GM21381 (cell line): ENCODE measurements around the gene TRIM37.
A peak's percentile ranks its signal among the peaks of the same experiment; 100 is the strongest.
"Not testable (repeated sequence)": the region's sequence is repeated elsewhere in the genome, so short reads cannot be mapped to it uniquely, and the experiment has no call there.

ENCODE experiments used
- ATAC-seq: cut with Tn5 transposase; IDR thresholded peaks from one replicate; pipeline ENCODE4 v1.9.1; 2021; ENCODE audit warnings: mild to moderate bottlenecking, moderate library complexity; ENCODE audit not compliant: unreplicated experiment

Gene TRIM37, protein sequence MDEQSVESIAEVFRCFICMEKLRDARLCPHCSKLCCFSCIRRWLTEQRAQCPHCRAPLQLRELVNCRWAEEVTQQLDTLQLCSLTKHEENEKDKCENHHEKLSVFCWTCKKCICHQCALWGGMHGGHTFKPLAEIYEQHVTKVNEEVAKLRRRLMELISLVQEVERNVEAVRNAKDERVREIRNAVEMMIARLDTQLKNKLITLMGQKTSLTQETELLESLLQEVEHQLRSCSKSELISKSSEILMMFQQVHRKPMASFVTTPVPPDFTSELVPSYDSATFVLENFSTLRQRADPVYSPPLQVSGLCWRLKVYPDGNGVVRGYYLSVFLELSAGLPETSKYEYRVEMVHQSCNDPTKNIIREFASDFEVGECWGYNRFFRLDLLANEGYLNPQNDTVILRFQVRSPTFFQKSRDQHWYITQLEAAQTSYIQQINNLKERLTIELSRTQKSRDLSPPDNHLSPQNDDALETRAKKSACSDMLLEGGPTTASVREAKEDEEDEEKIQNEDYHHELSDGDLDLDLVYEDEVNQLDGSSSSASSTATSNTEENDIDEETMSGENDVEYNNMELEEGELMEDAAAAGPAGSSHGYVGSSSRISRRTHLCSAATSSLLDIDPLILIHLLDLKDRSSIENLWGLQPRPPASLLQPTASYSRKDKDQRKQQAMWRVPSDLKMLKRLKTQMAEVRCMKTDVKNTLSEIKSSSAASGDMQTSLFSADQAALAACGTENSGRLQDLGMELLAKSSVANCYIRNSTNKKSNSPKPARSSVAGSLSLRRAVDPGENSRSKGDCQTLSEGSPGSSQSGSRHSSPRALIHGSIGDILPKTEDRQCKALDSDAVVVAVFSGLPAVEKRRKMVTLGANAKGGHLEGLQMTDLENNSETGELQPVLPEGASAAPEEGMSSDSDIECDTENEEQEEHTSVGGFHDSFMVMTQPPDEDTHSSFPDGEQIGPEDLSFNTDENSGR

DNA sequence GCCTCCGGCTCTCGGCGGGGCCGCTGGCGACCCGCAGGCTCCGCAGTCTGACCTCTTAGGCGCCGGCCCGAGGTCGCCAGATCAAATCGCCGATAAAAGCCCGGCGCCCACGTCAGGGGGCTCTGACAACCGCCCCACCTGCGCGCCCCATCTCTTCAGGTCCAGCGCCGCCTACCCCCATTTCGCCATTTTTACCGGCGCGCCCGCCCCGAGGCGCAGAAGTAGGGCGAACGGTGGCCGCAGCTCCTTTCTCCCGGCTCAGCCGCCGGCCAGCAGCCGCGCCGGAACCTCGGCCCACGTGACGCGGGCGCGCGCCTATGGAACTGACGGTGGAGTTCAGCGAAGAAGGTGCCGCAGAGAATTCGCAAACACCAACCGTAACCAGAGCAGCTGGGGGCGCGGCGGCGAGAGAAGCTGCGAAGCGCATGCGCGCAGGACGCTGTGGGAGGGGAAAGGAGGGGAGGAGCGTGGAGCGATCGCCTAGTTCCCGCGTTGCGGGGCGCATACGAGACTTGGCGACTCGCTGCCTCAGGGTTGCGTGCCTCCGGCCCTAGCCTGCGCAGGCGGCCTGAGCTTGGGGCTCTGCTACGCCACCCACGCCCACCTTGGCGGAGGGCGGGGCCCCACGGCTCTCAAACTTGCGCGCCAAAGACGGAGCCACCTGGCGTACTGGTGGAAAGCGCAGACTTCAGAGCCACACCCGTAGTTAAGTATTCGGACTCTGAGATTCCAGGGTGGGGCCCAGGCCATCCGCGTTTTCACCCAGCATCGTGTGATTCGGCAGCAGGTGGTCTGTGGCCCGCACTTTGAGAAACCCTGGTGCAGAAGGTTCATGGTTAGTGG lies at the start of gene TRIM37:
Gene TRIM37, minus strand, starts transcription at position 418 of the 843 bp plus-strand sequence. CDS start 419 bp downstream, outside the sequence.
- ATAC-seq, result peak; percentile 94

DNA sequence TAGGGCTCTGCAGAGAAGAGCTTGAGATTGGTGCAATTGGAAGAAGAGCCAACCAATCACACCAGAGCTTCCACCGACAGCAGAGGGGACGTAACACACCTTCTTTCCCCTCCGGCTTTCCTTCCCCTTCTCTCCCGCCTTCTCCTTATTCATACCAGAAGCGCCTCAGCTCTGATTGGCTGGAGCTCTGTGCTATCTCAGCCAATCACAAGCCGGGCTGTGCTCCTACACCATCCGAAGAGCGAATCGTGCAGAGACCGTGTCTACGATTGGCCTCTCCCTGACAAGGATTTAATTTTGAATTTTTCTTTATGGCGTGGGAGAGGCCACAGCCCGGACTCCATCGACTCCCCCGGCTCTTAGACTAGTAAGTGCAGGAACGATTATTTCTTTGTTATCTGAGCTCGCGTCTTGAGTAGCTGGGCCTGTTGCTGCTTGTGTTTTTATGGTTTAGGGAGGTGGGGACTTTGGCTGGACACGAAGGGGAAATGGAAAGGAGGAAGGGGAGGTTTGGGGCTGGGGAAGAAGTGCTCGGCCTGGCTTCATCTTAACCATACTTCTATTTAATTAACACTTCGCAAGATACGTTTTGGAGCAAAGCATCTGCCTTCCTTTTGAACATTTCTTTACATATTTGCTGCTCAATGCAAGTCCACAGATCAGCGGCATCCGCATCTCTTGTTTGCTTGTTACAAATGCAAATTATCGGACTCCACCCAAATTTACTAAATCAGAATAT lies 48.9 kb upstream of the TRIM37 start, which contains the start of gene PRR11:
Gene PRR11, plus strand, starts transcription at position 308 of the 739 bp plus-strand sequence. CDS start 14,007 bp downstream, outside the sequence.
- peak; percentile 91 for ATAC-seq

DNA sequence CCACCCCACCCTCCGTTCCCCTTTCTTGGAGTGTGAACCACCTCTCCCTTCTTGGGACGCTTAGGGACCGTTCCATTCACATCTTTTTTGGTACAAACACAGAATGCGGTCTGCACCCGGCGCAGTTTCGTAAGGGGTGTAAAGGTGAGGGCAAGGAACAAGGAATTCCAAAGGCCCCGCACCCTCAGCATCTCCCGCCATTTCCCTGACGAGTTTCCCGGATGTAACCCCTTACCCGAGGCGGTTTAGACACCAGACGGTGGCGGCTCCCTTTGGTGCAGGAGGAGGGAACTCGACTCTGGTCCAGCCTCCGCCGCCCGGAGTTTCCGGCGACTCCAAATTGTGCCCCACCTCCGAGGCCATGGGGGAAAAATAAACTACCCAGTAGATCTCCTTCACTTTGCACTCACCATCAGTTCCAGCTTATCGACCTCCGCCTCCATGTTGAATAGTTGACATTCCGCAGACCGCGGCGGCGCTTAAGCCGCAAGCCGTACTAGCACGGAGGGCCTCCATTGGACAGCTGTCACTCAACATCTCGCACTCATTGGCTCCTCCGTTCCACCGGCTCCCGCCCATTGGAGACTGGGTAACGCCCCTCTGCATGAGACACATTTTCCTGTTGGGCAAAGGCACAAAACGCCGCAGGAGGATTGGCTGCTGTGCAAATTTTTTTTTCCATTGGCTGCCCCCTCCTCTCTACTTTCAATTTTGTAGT lies 48.2 kb upstream of the TRIM37 start, which contains the start of gene SKA2:
Gene SKA2, minus strand, starts transcription at position 466 of the 718 bp plus-strand sequence. Its CDS starts 23 bp downstream, at position 443.
- ATAC-seq, result peak; percentile 72

DNA sequence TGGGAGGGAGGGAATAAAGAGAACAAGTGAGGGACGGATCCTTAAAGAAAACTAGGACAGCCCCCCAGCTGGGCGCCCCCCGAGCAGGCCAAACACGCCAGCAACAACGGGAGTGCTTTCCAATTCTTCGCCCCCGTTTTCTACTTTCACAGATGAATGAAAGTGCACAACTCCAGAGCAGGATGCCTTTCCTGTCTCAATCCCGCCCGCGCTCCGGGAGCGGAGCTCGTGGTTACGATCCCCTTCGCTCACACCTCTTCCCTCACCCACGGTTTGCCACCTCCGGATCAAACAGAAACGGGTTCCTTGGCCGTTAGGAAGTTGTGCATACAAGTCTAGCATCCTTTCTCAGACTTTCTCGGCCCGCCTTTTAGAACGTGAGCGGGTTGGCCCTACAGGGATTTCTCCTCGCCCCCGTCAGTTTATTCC lies 47.6 kb upstream of the TRIM37 start:
- ATAC-seq, result no peak

DNA sequence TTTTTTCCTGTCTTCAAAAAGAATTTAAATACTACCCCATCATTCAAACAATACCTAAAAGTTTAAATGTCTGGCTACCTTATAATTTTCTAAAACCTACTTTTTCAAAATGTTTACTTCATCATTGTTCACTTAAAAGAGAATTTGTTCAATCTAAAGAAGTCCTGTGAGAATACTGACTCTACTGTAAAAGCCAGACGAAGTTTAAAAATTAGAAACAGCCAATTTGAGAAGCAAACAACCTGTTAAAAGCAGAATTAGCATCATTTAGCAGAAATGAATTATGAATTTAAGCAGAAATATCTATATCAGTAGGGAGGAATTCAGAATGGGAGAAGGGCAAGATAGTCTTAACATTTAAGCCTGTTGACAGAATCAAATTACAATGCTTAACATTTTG lies 46.2 kb upstream of the TRIM37 start:
- ATAC-seq, result no peak

DNA sequence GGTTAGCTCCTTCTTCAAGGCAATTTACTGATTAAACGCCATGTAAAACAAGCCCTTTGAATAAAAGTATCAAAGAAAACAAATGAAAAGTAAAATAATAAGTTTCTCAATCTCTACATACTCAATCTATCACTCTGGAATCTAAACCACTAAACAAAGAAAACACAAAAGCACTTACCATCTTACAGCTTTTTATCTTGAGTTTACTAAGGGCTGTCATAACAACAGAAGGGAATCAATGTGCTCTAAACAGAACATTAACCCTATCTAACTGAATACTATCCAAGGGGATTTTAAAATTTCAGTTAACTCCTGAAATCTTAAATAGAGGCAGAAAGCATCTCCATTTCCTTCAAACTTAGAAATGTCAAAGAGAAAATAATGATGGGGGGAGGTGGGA lies 44.9 kb upstream of the TRIM37 start:
- ATAC-seq, result no peak

DNA sequence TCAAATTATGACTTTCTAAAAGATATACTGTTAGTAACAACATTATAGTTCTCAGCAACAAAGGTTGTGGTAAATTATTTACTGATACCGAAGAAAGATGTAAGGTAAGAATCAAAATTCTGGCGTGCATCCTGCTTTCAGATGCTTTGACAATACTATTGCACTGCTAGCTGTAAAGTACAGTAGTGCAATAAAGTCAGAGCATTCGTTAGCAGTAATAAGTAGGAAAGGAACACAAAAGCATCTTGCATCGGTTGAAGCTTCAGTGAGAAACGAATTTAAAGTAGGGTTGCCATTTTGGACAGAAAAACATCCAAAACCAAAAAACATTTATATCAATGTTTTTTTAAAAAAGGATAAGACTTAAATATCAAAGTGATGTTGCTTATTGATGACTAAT lies 44.3 kb upstream of the TRIM37 start:
- ATAC-seq, result no peak

DNA sequence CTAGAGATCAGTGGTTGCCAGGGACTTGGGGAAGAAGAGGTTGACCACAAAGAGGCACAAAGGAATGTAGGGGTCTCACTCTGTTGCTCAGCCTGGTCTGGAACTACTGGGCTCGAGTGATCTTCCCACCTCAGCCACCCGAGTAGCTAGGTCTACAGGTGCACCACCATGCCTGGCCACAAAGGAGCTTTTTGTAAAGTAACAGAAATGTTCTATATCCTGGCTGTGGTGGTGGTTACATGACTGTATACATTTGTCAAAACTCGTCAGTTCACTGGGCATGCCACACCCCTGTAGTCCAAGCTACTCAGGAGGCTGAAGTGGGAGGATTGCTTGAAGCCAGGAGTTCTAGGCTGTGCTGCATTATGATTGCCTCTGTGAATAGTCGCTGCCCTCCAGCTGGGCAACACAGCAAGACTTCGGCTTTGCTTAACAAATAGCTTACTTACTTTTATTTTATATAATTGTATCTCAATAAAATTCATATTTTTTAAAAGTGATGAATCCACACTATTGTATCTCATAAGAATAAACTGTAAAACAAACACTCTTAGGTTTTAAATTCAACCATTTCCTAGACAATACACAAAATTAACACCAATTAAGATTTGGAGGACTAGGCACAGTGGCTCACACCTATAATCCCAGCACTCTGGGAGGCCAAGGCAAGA lies 43.3 kb upstream of the TRIM37 start:
- ATAC-seq, result no peak

DNA sequence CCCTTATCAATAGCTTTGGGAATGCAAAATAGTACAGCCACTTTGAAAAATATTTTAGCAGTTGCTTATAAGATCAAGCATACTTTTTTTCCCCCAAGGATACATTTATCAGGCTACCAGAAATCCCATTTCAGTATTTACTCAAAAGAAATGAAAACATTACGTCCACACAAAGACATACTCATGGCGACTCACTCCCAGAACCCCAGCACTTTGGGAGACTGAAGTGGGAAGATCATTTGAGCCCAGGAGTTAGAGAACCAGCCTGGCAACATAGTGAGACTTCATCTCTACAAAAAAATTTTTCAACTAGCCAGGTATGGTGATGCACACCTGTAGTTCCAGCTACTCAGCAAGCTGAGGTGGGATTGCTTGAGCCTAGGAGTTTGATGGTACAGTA lies 42.4 kb upstream of the TRIM37 start:
- ATAC-seq, result no peak

DNA sequence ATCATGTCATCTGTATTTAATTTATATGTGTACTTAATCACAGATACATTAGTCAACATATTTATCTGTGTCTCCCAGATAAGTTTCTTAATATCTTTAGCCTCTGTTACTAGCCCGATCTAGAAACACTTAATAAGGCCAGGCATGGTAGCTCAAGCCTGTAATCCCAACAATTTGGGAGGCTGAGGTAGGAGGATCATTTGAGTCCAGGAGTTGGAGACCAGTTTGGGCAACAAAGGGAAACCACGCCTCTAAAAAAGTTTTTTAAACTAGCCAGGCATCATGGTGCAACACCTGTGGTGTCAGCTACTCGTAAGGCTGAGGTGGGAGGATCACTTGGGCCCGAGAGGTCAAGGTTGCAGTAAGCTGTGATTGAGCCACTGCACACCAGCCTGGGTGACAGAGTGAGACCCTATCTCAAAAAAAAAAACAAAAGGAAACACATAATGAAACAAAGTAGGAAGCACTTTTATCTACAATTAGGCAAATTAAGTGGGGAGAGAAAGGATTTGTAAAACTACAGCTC lies 39.0 kb upstream of the TRIM37 start:
- ATAC-seq, result no peak

DNA sequence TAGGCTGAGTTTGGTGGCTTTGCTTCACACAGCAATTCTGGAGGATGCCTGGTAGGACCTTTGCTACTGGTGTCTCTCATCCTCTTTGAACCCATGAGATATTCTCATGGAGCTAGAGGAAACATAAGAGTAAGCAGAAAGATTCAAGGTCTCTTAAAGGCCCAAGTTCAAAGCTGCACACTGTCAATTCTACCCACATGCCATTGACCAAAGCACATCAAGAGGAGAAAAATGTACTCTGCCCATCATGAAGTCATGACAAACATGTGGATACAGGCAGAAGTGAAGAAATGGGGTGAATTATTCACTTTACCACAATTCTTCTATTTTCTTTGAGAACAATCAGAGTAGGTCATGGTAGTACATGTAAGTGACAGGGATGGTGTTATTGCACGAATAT lies 35.2 kb upstream of the TRIM37 start:
- no peak for ATAC-seq

DNA sequence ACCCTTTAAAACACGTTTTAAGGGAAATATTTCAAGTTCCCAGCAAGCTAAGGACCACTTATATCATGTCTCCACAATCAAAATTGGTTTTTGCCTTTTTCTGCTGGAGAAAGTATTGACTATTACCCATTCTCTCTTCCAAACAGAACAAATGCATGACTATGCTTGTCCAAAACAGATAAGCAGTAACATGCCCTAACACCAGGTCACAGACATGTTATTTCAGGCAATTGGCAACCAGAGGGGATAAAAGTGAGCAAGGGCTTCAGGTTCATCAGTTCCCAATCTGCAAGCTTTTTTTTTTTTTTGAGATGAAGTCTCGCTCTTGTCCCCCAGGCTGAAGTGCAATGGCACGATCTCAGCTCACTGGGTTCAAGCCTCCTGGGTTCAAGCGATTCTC lies 33.3 kb upstream of the TRIM37 start:
- ATAC-seq, result no peak

DNA sequence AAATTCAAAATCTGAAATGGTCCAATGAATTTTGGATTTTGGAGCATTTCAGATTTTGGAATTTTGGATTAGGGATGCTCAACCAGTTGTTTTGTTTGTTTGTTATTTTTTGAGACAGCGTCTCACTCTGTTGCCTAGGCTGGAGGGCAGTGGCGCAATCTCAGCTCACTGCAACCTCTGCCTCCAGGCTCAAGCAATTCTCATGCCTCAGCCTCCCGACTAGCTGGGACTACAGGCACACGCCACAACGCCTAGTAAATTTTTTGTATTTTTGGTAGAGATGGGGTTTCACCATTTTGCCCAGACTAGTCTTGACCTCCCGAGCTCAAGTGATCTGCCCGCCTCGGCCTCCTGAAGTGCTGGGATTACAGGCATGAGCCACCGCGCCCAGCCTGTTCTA lies 31.7 kb upstream of the TRIM37 start:
- ATAC-seq, result not testable (repeated sequence)

DNA sequence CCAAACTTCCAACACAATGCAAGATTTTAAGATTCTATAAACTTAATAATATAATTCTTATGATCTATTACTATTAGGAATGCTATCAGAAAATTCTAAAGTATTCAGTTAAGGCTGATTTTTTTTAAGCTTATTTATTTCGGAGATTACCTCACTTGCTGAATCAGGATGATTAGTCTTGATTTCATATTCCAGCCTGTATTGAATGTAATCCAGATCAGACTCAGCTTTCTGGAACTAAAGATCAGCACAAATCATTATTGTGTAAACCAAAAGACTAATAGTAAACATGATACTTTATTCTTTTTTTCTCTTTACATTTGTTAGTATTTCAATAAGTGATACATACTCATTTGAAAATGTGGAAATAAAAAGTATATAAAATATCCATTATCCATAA lies 24.5 kb upstream of the TRIM37 start:
- ATAC-seq, result no peak

DNA sequence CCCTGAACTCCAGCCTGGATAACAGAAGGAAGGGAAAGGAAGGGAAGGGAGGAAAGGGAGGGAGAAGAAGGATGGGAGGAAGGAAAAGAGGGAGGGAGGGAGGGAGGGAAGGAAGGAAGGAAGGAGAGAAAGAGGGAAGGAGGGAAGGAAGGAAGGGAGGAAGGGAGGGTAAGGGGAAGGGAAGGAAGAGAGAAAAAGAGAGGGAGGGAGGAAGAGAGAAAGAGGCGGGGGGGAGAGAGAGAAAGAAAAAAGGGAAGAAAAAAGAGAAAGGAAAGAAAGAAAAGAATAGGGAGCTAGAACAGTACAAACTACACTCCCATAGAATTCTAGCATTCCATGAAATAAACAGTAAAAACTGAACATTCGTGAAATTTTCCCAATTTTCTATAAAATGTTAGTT lies 23.1 kb upstream of the TRIM37 start:
- no peak for ATAC-seq

DNA sequence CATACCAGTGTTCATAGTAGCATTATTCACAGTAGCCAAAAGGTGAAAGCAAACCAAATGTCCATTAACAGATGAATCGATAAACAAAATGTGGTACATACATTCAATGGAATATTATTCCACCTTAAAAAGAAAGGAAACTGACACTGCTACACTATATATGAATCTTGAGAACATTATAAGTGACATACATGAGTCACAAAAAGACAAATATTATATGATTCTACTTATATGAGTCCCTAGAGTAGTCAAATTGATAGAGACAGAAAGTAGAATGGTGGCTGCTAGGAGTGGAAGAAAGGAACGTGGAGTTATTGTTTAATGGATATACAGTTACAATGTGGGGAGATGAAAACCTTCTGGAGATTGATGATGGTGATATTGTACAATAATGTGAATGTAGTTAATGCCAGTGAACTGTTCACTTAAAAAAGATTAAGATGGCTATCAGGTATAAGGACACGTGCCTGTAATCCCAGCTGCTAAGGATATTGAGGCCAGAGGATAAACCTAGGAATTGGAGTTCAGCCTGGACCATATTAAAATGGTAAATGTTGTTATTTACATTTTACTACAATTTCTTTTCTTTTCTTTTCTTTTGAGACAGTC lies 20.2 kb upstream of the TRIM37 start:
- no peak for ATAC-seq

DNA sequence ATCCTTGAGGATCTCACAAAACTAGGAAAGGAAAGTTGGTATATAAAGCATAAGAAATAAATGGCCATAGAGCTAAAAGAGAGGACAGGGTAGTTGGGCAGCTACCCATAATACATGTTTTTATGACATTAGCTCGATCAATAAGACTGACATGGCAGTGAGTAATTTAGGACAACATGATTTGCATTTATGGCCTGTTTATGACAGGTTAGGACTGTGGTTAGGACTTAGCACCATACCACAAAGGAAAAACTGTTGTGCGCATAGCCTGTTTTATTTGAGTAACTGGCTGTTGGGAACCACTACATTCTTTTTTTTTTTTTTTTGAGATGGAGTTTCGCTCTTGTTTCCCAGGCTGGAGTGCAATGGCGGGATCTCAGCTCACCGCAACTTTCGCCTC lies 18.0 kb upstream of the TRIM37 start:
- ATAC-seq, result no peak

DNA sequence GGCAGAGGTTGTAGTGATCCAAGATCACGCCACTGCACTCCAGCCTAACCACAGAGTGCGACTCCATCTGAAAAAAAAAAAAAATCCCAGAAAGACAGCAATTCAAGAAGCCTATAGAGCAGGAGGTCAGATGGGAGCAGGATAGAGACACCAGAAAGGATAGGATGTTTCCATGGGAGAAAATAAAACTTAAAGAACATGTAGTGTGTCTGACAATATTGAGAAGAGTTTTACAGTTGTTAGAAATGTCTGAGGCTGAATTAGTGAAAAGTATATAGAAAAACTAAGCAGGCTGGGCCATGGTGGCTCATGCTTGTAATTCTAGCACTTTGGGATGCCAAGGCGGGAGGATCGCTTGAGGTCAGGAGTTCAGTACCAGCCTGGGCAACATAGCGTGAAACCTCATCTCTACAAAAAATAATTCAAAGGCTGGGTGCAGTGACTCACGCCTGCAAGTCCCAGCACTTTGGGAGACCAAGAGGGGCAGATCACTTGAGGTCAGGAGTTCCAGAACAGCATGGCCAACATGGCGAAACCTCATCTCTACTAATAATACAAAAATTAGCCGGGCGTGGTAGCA lies 15.3 kb upstream of the TRIM37 start:
- ATAC-seq, result no peak
